Measurements from ENCODE around the gene ACOT7.

The ACOT7 gene

DNA sequence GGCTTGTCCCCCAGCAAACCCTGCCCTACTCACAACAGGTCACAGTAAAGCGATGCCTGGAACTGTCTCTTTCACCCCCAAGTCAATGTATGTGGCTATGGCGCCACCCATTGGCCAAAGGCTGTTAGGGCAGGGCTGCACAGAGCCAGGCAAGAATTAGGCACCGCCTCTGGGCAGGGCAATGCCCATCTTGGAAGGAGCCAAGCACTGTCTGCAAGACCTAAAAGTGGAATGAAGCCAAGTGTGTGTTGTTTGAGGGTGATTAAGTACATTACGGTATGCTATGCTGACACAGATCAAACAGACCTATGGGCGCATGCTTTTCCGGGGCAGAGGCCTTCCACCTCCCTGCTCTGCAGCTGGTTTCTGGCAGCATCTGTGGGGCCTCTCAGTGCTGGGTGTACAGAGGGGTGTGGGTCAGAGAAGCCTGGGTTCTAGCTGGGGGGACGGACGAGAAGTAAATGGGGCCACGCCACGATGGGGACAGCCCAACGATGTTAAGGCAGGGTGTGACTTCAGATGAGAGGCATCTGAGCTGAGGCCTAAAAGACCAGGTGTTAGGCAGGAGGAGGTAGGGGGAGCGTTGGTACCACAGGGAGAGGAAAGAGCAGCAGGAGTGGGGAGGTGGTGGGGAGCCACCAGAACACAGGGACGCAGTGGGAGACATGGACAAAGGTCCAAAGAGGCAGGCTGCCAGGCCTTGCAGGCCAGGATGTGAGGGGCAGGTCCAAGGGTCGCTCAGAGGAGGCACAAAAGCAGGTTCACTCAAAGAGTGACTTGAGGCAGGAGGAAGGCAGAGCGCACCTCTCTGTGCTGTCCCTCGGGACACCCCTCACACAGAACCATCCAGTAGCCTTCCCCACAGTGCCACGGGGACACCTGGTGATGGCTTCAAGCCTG, 49.8 kb downstream of the ACOT7 start:
- no peak for DNase-seq (ENCODE audit: low read depth)

DNA sequence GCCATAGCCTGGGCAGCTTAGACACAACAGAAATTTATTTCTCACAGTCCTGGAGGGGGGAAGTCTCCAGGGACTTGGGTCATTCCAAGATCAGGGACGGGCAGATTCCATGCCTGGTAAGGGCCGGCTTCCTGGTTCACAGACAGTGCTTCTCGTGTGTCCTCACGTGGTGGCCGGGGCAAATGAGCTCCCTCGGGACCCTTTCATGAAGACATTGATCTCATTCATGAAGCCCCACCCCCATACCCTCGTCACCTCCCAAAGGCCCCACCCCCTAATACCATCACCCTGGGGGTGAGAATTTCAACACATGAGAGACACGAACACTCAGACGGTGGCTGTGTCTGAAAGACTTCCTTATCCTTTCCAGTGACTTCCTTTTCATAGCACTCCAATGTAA, 51.5 kb downstream of the ACOT7 start:
- no peak for DNase-seq (ENCODE audit: low read depth)

DNA sequence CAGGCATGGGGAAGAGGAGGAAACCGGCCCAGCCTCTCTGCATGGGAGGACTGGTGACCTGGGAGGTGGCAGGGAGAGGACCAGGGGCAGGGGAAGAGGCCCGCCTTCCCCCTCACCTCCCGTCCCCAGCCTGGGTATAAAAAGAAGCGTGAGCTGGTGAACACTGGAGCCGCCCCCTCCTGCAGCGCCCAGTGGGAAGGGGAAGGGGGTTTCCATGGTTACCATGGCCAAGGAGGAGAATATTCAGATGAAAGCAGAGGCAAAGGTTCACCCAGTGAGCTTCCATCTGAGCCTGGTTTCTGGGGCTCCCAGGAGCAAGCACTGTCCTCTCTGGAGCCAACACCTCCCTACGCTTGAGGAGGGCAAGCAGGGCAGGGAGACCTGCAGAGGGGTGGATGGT, 54.9 kb downstream of the ACOT7 start:
- no peak for DNase-seq (ENCODE audit: low read depth)

GRCh38 chr1:6336776-6337622, 56.6 kb downstream of the ACOT7 start:
- DNase-seq (ENCODE audit: low read depth), result no peak

GRCh38 chr1:6334261-6334993, 59.1 kb downstream of the ACOT7 start:
- no peak for DNase-seq (ENCODE audit: low read depth)

GRCh38 chr1:6332821-6333220, 60.7 kb downstream of the ACOT7 start:
- DNase-seq (ENCODE audit: low read depth), result no peak

- DNase-seq (ENCODE audit: low read depth), result no peak
Measured at GRCh38 chr1:6331543-6332273, 61.9 kb downstream of the ACOT7 start.

DNA sequence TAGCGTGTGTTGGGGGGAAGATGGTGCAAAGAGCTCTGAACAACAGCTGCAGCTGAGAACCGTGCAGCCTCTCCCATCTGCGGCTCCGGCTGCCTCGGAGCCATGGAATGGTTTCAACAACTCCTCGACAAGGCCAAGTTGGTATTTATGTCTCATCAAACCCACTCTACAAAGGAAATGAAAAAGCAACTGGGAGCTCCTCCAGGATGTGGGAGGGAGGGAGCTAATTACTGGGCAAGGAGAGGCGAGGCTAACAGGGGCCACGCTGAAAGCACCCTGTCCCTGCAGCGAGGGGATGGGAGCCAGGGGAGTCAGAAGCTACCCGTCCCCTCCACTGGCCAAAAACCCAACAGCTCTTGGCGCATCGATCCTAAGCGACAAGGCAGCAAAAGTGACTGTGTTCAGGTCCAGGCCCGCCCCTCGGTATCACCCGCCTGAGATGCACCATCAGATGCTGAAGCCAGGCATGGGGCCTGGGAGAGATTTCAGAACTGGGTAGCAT, 63.1 kb downstream of the ACOT7 start:
- DNase-seq (ENCODE audit: low read depth), result no peak

GRCh38 chr1:6329851-6330250, 63.7 kb downstream of the ACOT7 start:
- DNase-seq (ENCODE audit: low read depth), result no peak

DNA sequence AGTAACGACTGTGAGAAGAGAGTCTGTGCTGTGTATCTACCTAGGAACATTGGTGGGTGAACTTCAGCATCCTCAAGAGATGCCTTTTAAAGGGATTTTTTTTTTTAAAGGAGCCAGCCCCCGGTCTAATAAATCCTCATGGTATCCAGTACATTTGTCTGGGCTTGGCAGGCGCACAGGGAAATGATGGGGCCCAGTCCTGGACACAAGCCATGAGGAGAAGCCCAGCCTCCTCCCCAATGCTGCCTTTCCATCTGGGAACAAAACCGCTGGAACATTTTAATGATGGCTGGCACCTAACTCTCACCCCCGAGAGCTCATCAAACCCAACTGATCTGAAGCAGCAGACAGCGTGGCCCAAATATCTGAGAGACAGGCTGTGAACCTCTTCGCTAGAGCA, 64.2 kb downstream of the ACOT7 start:
- DNase-seq (ENCODE audit: low read depth), result no peak

DNA sequence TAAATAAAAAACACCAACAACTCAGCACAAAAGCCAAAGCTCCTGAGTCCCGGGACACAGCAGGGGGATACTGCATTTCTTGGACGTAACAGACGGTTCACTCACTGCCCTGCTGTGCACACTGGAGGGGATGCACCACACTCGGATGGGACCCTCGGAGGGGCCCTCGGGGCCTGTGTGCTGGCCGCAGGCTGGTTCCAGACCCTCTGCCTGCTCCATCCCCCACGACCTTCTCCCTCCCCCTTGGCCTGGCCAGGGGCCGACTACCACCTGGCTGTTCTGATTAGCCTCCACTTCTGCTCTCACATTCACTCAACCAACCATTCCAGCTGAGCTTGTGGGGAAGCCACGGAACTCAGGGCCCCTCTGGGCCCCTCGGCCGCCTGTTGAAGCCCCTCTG, 64.9 kb downstream of the ACOT7 start:
- DNase-seq (ENCODE audit: low read depth), result no peak

GRCh38 chr1:6328091-6328490, 65.5 kb downstream of the ACOT7 start:
- no peak for DNase-seq (ENCODE audit: low read depth)

GRCh38 chr1:6325482-6325881, 68.1 kb downstream of the ACOT7 start:
- DNase-seq (ENCODE audit: low read depth), result no peak

DNA sequence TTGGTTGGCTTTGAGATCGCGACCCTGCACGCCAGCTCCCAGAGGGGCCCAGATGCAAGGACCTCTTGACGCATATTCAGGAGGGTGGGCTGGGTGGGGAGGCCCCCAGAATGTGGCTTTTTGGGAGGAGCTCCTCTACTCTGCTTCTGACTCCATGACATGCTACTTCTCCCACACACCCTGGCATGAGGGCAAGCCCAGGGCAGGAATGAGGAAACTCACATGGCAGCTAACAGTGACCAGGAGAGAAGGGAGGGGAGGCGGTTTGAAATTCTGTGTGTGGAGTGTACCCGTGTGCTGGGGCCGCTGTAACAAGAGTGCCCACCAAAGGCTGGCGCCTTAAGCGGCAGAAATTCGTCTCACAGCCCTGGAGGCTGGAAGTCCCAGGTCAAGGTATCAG, 71.4 kb downstream of the ACOT7 start:
- DNase-seq (ENCODE audit: low read depth), result no peak

- no peak for DNase-seq (ENCODE audit: low read depth)
Measured at GRCh38 chr1:6321205-6321604, 72.4 kb downstream of the ACOT7 start.

GRCh38 chr1:6317098-6317760, 76.3 kb downstream of the ACOT7 start:
- no peak for DNase-seq (ENCODE audit: low read depth)

DNA sequence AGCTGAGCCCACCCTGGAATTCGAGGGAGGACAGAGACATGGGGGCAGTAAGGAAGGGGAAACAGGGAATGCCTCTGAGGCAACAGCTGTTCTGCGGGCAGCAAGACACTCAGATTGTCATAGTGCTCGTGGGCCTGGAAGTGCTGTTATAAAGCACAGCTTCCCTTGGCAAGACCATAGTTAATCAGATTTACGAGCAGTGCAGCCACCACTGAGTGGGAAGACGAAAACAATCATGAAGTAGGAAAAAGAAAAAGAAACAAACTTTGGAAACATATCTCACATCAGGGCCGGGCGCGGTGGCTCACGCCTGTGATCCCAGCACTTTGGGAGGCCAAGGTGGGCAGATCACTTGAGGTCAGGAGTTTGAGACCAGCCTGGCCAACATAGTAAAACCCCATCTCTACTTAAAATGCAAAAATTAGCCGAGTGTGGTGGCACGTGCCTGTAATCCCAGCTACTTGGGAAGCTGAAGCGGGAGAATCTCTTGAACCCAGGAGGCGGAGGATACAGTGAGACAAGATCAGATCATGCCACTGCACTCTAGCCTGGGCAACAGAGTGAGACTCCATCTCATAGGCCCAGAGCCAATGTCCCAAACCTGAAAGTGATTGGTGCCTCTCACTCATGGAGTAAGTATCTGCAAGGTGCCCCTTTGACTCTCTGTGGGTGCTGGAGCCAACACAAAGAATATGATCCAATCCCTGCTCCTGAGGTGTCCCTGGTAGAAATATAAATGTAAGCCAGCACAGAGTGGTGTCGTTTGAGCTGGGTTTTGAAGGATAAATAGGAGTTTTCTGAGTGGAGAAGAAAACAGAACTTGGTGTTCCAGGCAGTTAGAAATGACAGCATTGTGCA, 77.1 kb downstream of the ACOT7 start:
- no peak for DNase-seq (ENCODE audit: low read depth)

- no peak for DNase-seq (ENCODE audit: low read depth)
Measured at GRCh38 chr1:6314503-6314902, 79.1 kb downstream of the ACOT7 start.

- DNase-seq (ENCODE audit: low read depth), result no peak
Measured at GRCh38 chr1:6313393-6314200, 80.0 kb downstream of the ACOT7 start.
